Activated CD4-positive, alpha-beta T cell treated with anti-CD3 and anti-CD28 coated beads, Interleukin-2, amount 10 ng/mL, durations not matched to agents 7 days and 5 days (primary cell): ENCODE data around the gene POLR2J. TPM values are rescaled to one million over a fixed set of nuclear protein-coding genes. Genes with fewer than 3 reads are reported as not detected.
"Not testable (repeated sequence)": the region's sequence is repeated elsewhere in the genome, so short reads cannot be mapped to it uniquely, and the experiment has no call there.

Experiments used
- CTCF ChIA-PET: fragments of 350-600 bp; sonication (Branson Sonifier 250); formaldehyde crosslinking; loops from one replicate; lab custom pipeline; 2021; ENCODE audit warnings: antibody characterized with exemption; lab: Charles Lee
- POLR2A ChIA-PET: fragments of 350-600 bp; sonication (Branson Sonifier 250); formaldehyde crosslinking; loops from one replicate; lab custom pipeline; 2021; ENCODE audit warnings: antibody characterized with exemption; lab: Charles Lee
- DNase-seq: peaks from one replicate; pipeline ENCODE4 v3.0.0-alpha.2; 2020
- H3K27ac Mint-ChIP-seq: one replicate; pipeline ENCODE4 v1.8.0; 2021; ENCODE audit warnings: mild to moderate bottlenecking, moderate library complexity, mixed read lengths
- H3K27me3 Mint-ChIP-seq: one replicate; pipeline ENCODE4 v1.8.0; 2021; ENCODE audit warnings: mixed read lengths
- H3K36me3 Mint-ChIP-seq: one replicate; pipeline ENCODE4 v1.8.0; 2021; ENCODE audit warnings: low read depth, mixed read lengths
- H3K4me1 Mint-ChIP-seq: one replicate; pipeline ENCODE4 v1.8.0; 2021; ENCODE audit warnings: mixed read lengths
- H3K4me3 Mint-ChIP-seq: one replicate; pipeline ENCODE4 v1.8.0; 2021; ENCODE audit warnings: mild to moderate bottlenecking, moderate library complexity, mixed read lengths
- H3K9me3 Mint-ChIP-seq: one replicate; pipeline ENCODE4 v1.8.0; 2021; ENCODE audit warnings: mixed read lengths
- total RNA-seq, 2 experiments: library from RNA; stranded (reverse); gene quantifications; one replicate each; pipeline ENCODE4 v1.2.3, GENCODE V29; 2021

Gene POLR2J
- total RNA-seq, 2 experiments from 2014 or later = 44.3 to 56.4 TPM

- H3K9me3 Mint-ChIP-seq, H3K27me3 Mint-ChIP-seq, CTCF ChIA-PET, H3K36me3 Mint-ChIP-seq, POLR2A ChIA-PET, H3K27ac Mint-ChIP-seq, H3K4me3 Mint-ChIP-seq, H3K4me1 Mint-ChIP-seq: not testable (repeated sequence)
- DNase-seq = peak; percentile 16
Measured at GRCh38 chr7:102479982-102480637, 1.4 kb upstream of the POLR2J start.

DNA sequence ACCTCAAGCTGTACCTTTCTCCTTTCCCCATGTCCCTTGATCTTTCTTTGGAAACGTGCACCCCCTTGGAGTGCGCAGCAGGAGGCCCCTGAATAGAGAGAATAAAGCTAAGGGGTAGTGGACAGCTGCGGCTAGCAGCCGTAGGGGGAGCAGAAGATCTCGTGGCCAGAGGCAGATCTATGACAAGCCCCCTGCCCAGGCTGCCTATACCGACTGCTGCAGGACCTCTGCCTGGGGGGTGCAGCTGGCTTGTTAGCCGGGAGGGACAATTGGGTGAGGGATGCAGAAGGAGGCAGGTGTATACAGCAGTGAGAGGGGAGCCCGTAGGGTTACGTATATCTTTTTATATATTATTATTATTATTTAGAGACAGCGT lies 475 bp upstream of the POLR2J start:
- H3K27me3 Mint-ChIP-seq, H3K4me3 Mint-ChIP-seq, H3K9me3 Mint-ChIP-seq, H3K27ac Mint-ChIP-seq, CTCF ChIA-PET, POLR2A ChIA-PET, H3K4me1 Mint-ChIP-seq, DNase-seq, H3K36me3 Mint-ChIP-seq: not testable (repeated sequence)

DNA sequence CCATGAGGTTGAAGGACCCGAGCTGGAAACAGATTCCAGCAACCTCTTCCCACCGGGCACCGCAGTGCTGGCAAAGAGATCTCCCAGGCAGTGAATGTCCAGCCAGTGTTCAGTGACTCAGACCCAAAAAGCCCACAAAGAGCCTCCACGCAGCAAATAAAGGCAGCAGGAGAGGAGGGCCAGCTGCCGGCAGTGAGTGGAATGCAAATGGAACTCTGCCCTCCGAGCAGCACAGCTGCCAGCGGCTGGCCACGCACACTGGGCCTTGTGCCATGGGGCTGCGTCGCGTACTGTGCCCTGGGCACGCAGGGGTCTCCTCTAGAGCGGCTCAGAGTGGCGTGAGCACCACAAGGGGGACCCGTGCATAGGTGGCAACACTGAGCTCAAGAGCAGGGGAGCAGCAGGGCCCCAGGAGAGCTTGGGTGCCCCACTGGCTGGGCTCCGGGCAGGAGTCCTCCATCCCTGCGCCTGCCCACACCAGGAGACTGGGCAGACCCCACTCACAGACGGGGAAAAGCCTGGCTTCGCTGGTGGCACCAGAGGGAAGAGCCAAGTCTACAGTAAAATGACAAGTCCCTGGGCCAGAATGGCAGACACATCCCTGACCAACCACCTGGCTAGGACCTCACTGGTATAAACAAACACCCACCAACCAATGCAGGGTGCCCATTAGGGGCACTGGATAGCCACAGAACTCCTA lies 3.8 kb downstream of the POLR2J start:
- DNase-seq, H3K9me3 Mint-ChIP-seq, H3K36me3 Mint-ChIP-seq, H3K4me1 Mint-ChIP-seq, POLR2A ChIA-PET, CTCF ChIA-PET, H3K4me3 Mint-ChIP-seq, H3K27me3 Mint-ChIP-seq, H3K27ac Mint-ChIP-seq: not testable (repeated sequence)

- H3K27me3 Mint-ChIP-seq, CTCF ChIA-PET, H3K4me1 Mint-ChIP-seq, H3K27ac Mint-ChIP-seq, DNase-seq, POLR2A ChIA-PET, H3K36me3 Mint-ChIP-seq, H3K4me3 Mint-ChIP-seq, H3K9me3 Mint-ChIP-seq: not testable (repeated sequence)
Measured at GRCh38 chr7:102474116-102474515, 4.6 kb downstream of the POLR2J start.

- CTCF ChIA-PET = no interaction called here
- DNase-seq = no peak
Measured at GRCh38 chr7:102473271-102473991, 5.3 kb downstream of the POLR2J start.

GRCh38 chr7:102472126-102473041 lies 6.3 kb downstream of the POLR2J start:
- H3K4me1 Mint-ChIP-seq = no peaks in the 10 kb centered on the region
- DNase-seq = no peak
- H3K27ac Mint-ChIP-seq = peak overlapping the region; percentile 60
- no peaks in the 10 kb centered on the region for H3K9me3 Mint-ChIP-seq
- ChIA-PET CTCF (no interaction called here), POLR2A (no interaction called here)
- H3K4me3 Mint-ChIP-seq = no peak overlapping the region
- peaks cover 5% of the 10 kb centered on the region for H3K36me3 Mint-ChIP-seq
- H3K27me3 Mint-ChIP-seq = no peaks in the 10 kb centered on the region

More at GRCh38 chr7:102473271-102473991, 5.3 kb downstream of the POLR2J start:
- H3K27me3 Mint-ChIP-seq = no peaks in the 10 kb centered on the region
- H3K27ac Mint-ChIP-seq = no peak overlapping the region
- H3K9me3 Mint-ChIP-seq = no peaks in the 10 kb centered on the region
- no peaks in the 10 kb centered on the region for H3K4me1 Mint-ChIP-seq
- no peak overlapping the region for H3K4me3 Mint-ChIP-seq
- H3K36me3 Mint-ChIP-seq = peaks cover 5% of the 10 kb centered on the region
- POLR2A ChIA-PET = no interaction called here

GRCh38 chr7:102471791-102472125 lies 7.0 kb downstream of the POLR2J start:
- Mint-ChIP-seq H3K4me1 (peaks cover 2% of the 10 kb centered on the region), H3K27ac (no peak overlapping the region), H3K9me3 (no peaks in the 10 kb centered on the region), H3K36me3 (peaks cover 5% of the 10 kb centered on the region), H3K4me3 (no peak overlapping the region), H3K27me3 (no peaks in the 10 kb centered on the region)
- ChIA-PET CTCF (no interaction called here), POLR2A (no interaction called here)
- DNase-seq = no peak

DNA sequence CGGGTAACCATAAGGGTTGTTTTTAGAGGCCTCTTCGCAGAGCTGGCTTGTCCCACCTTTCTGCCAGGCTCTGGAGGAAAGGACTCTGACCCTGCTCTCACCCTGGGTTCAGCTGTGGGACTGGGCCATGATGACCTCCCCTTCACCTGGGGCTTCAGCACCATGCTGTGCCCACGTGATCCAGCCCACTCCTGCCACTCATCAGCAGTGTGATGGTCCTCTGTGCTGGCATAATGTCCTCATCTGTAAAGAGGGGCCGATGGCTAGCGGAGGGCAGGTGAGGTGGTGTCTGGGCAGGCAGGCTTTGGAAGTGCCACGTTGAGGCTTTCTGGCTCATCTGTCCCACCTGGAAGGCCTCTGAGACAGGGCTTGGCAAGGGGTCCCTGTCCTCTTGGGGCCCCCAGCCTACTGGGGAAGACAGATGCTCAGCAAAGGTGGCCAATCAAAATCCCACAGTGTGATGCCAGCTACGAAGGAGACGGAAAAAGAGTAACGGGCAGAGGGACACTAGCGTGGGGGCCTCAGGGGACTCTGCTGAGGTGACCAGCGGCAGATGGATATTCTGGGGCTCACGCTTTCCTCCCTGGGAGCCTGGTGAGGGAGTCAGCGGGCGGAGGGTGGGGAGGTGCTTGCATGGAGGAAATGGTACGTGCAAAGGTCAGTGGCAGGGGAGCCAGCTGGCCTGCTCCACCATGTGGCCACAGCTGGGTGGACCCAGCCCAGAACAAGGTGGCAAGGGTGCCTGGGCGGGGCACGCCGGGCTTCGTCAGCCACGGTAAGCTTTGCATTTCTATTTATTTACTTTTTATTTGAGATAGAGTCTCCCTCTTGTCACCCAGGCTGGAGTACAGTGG lies 8.5 kb downstream of the POLR2J start:
- no peaks in the 10 kb centered on the region for H3K9me3 Mint-ChIP-seq
- H3K27ac Mint-ChIP-seq = no peak overlapping the region
- peaks cover 6% of the 10 kb centered on the region for H3K36me3 Mint-ChIP-seq
- H3K27me3 Mint-ChIP-seq = no peaks in the 10 kb centered on the region
- no peak overlapping the region for H3K4me3 Mint-ChIP-seq
- no peak for DNase-seq
- ChIA-PET CTCF (no interaction called here), POLR2A (no interaction called here)
- H3K4me1 Mint-ChIP-seq = peaks cover 12% of the 10 kb centered on the region

DNA sequence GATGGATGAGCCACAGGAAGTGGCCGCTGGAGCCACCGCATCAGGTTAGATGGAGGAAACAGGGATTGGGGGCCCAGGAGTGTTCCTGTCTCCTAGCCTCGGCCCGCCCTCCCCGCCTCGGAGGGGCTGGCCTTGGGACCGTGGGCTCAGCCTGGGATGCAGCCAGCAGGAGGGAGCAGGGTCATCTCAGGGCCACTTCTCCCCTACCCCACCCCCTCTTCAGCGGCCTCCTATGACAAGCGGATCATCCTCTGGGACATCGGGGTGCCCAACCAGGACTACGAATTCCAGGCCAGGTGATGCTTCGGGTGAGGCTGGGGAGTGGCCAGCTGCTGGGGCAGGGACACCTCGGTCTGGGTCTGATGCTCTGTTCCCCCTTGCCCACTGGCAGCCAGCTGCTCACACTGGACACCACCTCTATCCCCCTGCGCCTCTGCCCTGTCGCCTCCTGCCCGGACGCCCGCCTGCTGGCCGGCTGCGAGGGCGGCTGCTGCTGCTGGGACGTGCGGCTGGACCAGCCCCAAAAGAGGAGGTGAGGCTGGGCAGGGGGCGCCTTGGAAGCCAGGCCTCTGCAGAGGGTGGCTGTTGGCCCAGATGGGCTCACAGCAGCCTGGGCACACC lies 9.3 kb downstream of the POLR2J start:
- no peak overlapping the region for H3K27ac Mint-ChIP-seq
- no peak overlapping the region for H3K4me3 Mint-ChIP-seq
- H3K4me1 Mint-ChIP-seq = peaks cover 12% of the 10 kb centered on the region
- POLR2A ChIA-PET = no interaction called here
- H3K27me3 Mint-ChIP-seq = no peaks in the 10 kb centered on the region
- peaks cover 6% of the 10 kb centered on the region for H3K36me3 Mint-ChIP-seq
- H3K9me3 Mint-ChIP-seq = no peaks in the 10 kb centered on the region
- DNase-seq = no peak
- CTCF ChIA-PET = no interaction called here

- H3K27me3 Mint-ChIP-seq = no peaks in the 10 kb centered on the region
- H3K36me3 Mint-ChIP-seq = peaks cover 6% of the 10 kb centered on the region
- H3K9me3 Mint-ChIP-seq = no peaks in the 10 kb centered on the region
- H3K4me1 Mint-ChIP-seq = peaks cover 17% of the 10 kb centered on the region
- H3K27ac Mint-ChIP-seq = peak overlapping the region; percentile 62
- ChIA-PET POLR2A (no interaction called here), CTCF (no interaction called here)
- no peak for DNase-seq
- H3K4me3 Mint-ChIP-seq = no peak overlapping the region
Measured at GRCh38 chr7:102468478-102469350, 10.0 kb downstream of the POLR2J start.
